Measurements from ENCODE around the gene GSTO2.

GRCh38 chr10:104260775-104261115 lies 8.2 kb upstream of the GSTO2 start:
- TF ChIP-seq CTCF (IDR thresholded peaks at IDR 0.05 in 8 of 11, conservative IDR thresholded peaks at IDR 0.05 in 3 of 11): no peak
- TF ChIP-seq POLR2AphosphoS5 (IDR thresholded peaks at IDR 0.05): no peak
